ENCODE data around the gene B3GNT2.
"Not testable (repeated sequence)": the region's sequence is repeated elsewhere in the genome, so short reads cannot be mapped to it uniquely, and the experiment has no call there.

Gene B3GNT2

GRCh38 chr2:62194558-62195420 is 1.1 kb upstream of the B3GNT2 start:
- Histone ChIP-seq H3K9me3 (no peaks in the 10 kb centered on the region), H3K36me3 (replicated peaks) (no peaks in the 10 kb centered on the region), H3K4me3 (no peak overlapping the region), H3K27me3 (ENCODE audit: low read depth) (no peaks in the 10 kb centered on the region), H3K4me1 (peaks cover 5% of the 10 kb centered on the region)
- in situ Hi-C loops (cut with MboI; ENCODE audit: low sequenced_read_pairs) = no loop called here
- DNase-seq (ENCODE audit: low spot score in 2 of 2) = no peak

GRCh38 chr2:62196278-62196901 is 475 bp downstream of the B3GNT2 start:
- in situ Hi-C loops (cut with MboI; ENCODE audit: low sequenced_read_pairs) = no loop called here
- peaks cover 5% of the 10 kb centered on the region for H3K4me1 ChIP-seq
- no peaks in the 10 kb centered on the region for H3K36me3 ChIP-seq (replicated peaks)
- no peaks in the 10 kb centered on the region for H3K27me3 ChIP-seq (ENCODE audit: low read depth)
- H3K9me3 ChIP-seq = no peaks in the 10 kb centered on the region
- H3K4me3 ChIP-seq = peak overlapping the region; percentile 88
- DNase-seq (ENCODE audit: low spot score in 2 of 2) = peak; percentile 17 to 75

GRCh38 chr2:62197011-62197924 is 1.4 kb downstream of the B3GNT2 start:
- Histone ChIP-seq H3K36me3 (replicated peaks) (no peaks in the 10 kb centered on the region), H3K9me3 (no peaks in the 10 kb centered on the region), H3K4me1 (peaks cover 5% of the 10 kb centered on the region), H3K4me3 (peak overlapping the region; percentile 88), H3K27me3 (ENCODE audit: low read depth) (no peaks in the 10 kb centered on the region)
- in situ Hi-C loops (cut with MboI; ENCODE audit: low sequenced_read_pairs) = no loop called here
- DNase-seq (ENCODE audit: low spot score in 2 of 2) = peak; percentile 65 to 72

GRCh38 chr2:62197925-62198633 is 2.2 kb downstream of the B3GNT2 start:
- Histone ChIP-seq H3K4me1 (peaks cover 5% of the 10 kb centered on the region), H3K4me3 (peak overlapping the region; percentile 88), H3K27me3 (ENCODE audit: low read depth) (no peaks in the 10 kb centered on the region), H3K36me3 (replicated peaks) (no peaks in the 10 kb centered on the region), H3K9me3 (no peaks in the 10 kb centered on the region)
- DNase-seq (ENCODE audit: low spot score in 2 of 2) = no peak
- in situ Hi-C loops (cut with MboI; ENCODE audit: low sequenced_read_pairs) = no loop called here

GRCh38 chr2:62198854-62199253 is 2.9 kb downstream of the B3GNT2 start:
- H3K36me3 ChIP-seq (replicated peaks); H3K4me1 ChIP-seq; in situ Hi-C loops (cut with MboI; ENCODE audit: low sequenced_read_pairs); H3K4me3 ChIP-seq; H3K9me3 ChIP-seq; DNase-seq (ENCODE audit: low spot score in 2 of 2); H3K27me3 ChIP-seq (ENCODE audit: low read depth): not testable (repeated sequence)

GRCh38 chr2:62199392-62200125 is 3.6 kb downstream of the B3GNT2 start:
- no peaks in the 10 kb centered on the region for H3K27me3 ChIP-seq (ENCODE audit: low read depth)
- H3K9me3 ChIP-seq = no peaks in the 10 kb centered on the region
- H3K4me1 ChIP-seq = peaks cover 5% of the 10 kb centered on the region
- no peak for DNase-seq (ENCODE audit: low spot score in 2 of 2)
- H3K36me3 ChIP-seq (replicated peaks) = no peaks in the 10 kb centered on the region
- no peak overlapping the region for H3K4me3 ChIP-seq
- in situ Hi-C loops (cut with MboI; ENCODE audit: low sequenced_read_pairs) = no loop called here

- no peak for DNase-seq (ENCODE audit: low spot score in 2 of 2)
- Histone ChIP-seq H3K9me3 (no peaks in the 10 kb centered on the region), H3K36me3 (replicated peaks) (no peaks in the 10 kb centered on the region), H3K4me3 (no peak overlapping the region), H3K4me1 (peaks cover 5% of the 10 kb centered on the region), H3K27me3 (ENCODE audit: low read depth) (no peaks in the 10 kb centered on the region)
- in situ Hi-C loops (cut with MboI; ENCODE audit: low sequenced_read_pairs) = no loop called here
Measured at GRCh38 chr2:62200291-62200841, 4.5 kb downstream of the B3GNT2 start.

- no peak for DNase-seq (ENCODE audit: low spot score in 2 of 2)
- in situ Hi-C loops (cut with MboI; ENCODE audit: low sequenced_read_pairs) = no loop called here
- Histone ChIP-seq H3K27me3 (ENCODE audit: low read depth) (no peaks in the 10 kb centered on the region), H3K4me1 (peaks cover 3% of the 10 kb centered on the region; the same call in 1 of the 2 replicates), H3K4me3 (no peak overlapping the region), H3K9me3 (no peaks in the 10 kb centered on the region), H3K36me3 (replicated peaks) (no peaks in the 10 kb centered on the region)
Measured at GRCh38 chr2:62200868-62201267, 5.0 kb downstream of the B3GNT2 start.

- Histone ChIP-seq H3K4me3 (no peak overlapping the region), H3K36me3 (replicated peaks) (no peaks in the 10 kb centered on the region), H3K4me1 (peaks cover 3% of the 10 kb centered on the region; the same call in 1 of the 2 replicates), H3K27me3 (ENCODE audit: low read depth) (no peaks in the 10 kb centered on the region), H3K9me3 (no peaks in the 10 kb centered on the region)
- in situ Hi-C loops (cut with MboI; ENCODE audit: low sequenced_read_pairs) = no loop called here
- DNase-seq (ENCODE audit: low spot score in 2 of 2) = no peak
Measured at GRCh38 chr2:62201307-62201706, 5.4 kb downstream of the B3GNT2 start.

GRCh38 chr2:62202019-62202722 is 6.3 kb downstream of the B3GNT2 start:
- no peak for DNase-seq (ENCODE audit: low spot score in 2 of 2)
- Histone ChIP-seq H3K27me3 (ENCODE audit: low read depth) (no peaks in the 10 kb centered on the region), H3K36me3 (replicated peaks) (no peaks in the 10 kb centered on the region)

GRCh38 chr2:62202729-62203128 is 6.8 kb downstream of the B3GNT2 start:
- no peak overlapping the region for H3K4me3 ChIP-seq
- in situ Hi-C loops (cut with MboI; ENCODE audit: low sequenced_read_pairs) = no loop called here
- peaks cover 3% of the 10 kb centered on the region; the same call in 1 of the 2 replicates for H3K4me1 ChIP-seq
- H3K36me3 ChIP-seq (replicated peaks) = no peaks in the 10 kb centered on the region; the same call in 1 of the 2 replicates
- DNase-seq (ENCODE audit: low spot score in 2 of 2) = no peak
- H3K27me3 ChIP-seq (ENCODE audit: low read depth) = no peaks in the 10 kb centered on the region
- H3K9me3 ChIP-seq = no peaks in the 10 kb centered on the region

More at GRCh38 chr2:62202019-62202722, 6.3 kb downstream of the B3GNT2 start:
- in situ Hi-C loops (cut with MboI; ENCODE audit: low sequenced_read_pairs) = no loop called here
- Histone ChIP-seq H3K9me3 (no peaks in the 10 kb centered on the region), H3K4me1 (peaks cover 3% of the 10 kb centered on the region; the same call in 1 of the 2 replicates), H3K4me3 (no peak overlapping the region)

GRCh38 chr2:62203459-62203858 is 7.5 kb downstream of the B3GNT2 start:
- H3K9me3 ChIP-seq = no peaks in the 10 kb centered on the region
- no peak for DNase-seq (ENCODE audit: low spot score in 2 of 2)
- H3K4me3 ChIP-seq = no peak overlapping the region
- H3K4me1 ChIP-seq = peaks cover 3% of the 10 kb centered on the region; the same call in 1 of the 2 replicates
- in situ Hi-C loops (cut with MboI; ENCODE audit: low sequenced_read_pairs) = no loop called here
- H3K36me3 ChIP-seq (replicated peaks) = no peaks in the 10 kb centered on the region; the same call in 1 of the 2 replicates
- H3K27me3 ChIP-seq (ENCODE audit: low read depth) = no peaks in the 10 kb centered on the region
